NT2/D1 (cell line): Measurements from ENCODE around the gene KLHDC2.
"Not testable (repeated sequence)": the region's sequence is repeated elsewhere in the genome, so short reads cannot be mapped to it uniquely, and the experiment has no call there.

Experiments used
- SUZ12 ChIP-seq: IDR thresholded peaks from 2 replicates; pipeline ENCODE4 v1.6.1; 2011; ENCODE audit not compliant: insufficient read length, insufficient read depth; ENCODE audit errors: extremely low read depth
- YY1 ChIP-seq: IDR thresholded peaks from 2 replicates; pipeline ENCODE4 v1.6.1; 2011; ENCODE audit not compliant: insufficient read length, insufficient read depth

DNA sequence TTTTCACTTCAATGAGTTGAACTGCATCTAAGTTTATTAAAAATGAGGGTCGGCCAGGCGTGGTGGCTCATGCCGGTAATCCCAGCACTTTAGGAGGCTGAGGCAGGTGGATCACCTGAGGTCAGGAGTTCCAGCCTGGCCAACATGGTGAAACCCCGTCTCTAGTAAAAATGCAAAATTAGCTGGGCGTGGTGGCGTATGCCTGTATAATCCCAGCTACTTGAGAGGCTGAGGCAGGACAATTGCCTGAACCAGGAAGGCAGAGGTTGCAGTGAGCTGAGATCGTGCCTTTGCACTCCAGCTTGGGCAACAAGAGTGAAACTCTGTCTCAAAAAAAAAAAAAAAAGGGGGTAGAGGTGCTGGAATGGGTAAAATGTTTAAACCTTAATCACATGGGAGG lies 13.1 kb downstream of the KLHDC2 start:
- TF ChIP-seq SUZ12, YY1: not testable (repeated sequence)
